ENCODE measurements around the gene ATE1.

The ATE1 gene

DNA sequence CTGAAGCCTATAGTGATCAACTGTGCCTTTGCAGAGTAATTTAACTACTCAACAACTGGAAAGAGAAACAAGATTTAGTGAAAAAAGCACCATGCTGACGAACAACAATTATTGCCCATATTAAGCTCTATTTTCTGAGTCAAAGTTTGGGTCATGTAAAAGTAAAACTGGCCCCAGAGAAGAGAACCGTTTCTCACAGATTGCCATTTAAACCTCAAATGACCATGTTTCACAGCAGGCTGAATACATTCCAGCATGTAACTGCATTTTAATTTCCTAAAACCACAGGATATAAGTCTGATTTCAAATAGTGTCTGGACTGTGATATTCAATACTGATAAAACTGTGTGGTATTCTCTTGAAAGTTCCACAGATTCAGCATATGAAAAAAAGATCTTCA is 140.7 kb downstream of the ATE1 start:
- H3K4me1 ChIP-seq (ENCODE audit: control insufficient read depth in 5 of 5, insufficient read depth in 5 of 5, low read length in 5 of 5) = no peaks in the 10 kb centered on the region
- no peak overlapping the region for H3K27ac ChIP-seq (ENCODE audit: low read depth, low read length)
- no peak overlapping the region for H3K9ac ChIP-seq (ENCODE audit: low read length in 5 of 5)

GRCh38 chr10:121783782-121784372 is 144.0 kb downstream of the ATE1 start:
- Histone ChIP-seq H3K27ac (ENCODE audit: low read depth, low read length) (no peak overlapping the region), H3K27me3 (ENCODE audit: control insufficient read depth in 5 of 5, insufficient read depth in 4 of 5, low read length in 5 of 5) (no peaks in the 10 kb centered on the region), H3K36me3 (ENCODE audit: control insufficient read depth in 5 of 5, insufficient read depth in 5 of 5, low read length in 5 of 5) (peaks cover 10 to 28% (median 20%) of the 10 kb centered on the region in 5 donors), H3K9me3 (ENCODE audit: control insufficient read depth in 5 of 5, low read length in 5 of 5) (no peaks in the 10 kb centered on the region), H3K4me3 (ENCODE audit: low read depth in 1 of 5, low read length in 5 of 5) (no peak overlapping the region), H3K9ac (ENCODE audit: low read length in 5 of 5) (no peak overlapping the region), H3K4me1 (ENCODE audit: control insufficient read depth in 5 of 5, insufficient read depth in 5 of 5, low read length in 5 of 5) (no peaks in the 10 kb centered on the region)

More for the DNA sequence above, 140.7 kb downstream of the ATE1 start:
- Histone ChIP-seq H3K4me3 (ENCODE audit: low read depth in 1 of 5, low read length in 5 of 5) (no peak overlapping the region), H3K27me3 (ENCODE audit: control insufficient read depth in 5 of 5, insufficient read depth in 4 of 5, low read length in 5 of 5) (no peaks in the 10 kb centered on the region), H3K9me3 (ENCODE audit: control insufficient read depth in 5 of 5, low read length in 5 of 5) (no peaks in the 10 kb centered on the region), H3K36me3 (ENCODE audit: control insufficient read depth in 5 of 5, insufficient read depth in 5 of 5, low read length in 5 of 5) (peaks cover 14 to 28% (median 21%) of the 10 kb centered on the region in 5 donors)

DNA sequence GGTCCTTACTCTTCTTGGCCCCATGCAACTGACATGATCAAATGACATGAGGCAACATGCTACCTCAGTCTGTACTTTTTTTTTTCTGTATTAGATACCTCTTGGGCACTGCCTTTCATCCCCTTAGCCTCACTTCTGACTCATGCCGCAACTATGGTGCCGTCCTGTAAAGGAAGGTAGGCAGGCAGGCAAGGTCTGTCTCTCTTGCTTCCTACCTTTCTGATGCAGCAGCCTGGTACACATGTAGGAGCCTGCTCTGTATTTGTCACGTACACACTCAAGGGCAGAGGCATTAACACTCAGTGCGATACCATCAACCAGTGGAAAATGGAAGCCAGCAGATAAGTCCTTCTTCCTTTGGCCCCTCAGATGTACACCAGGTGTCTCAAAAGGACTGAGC is 146.7 kb downstream of the ATE1 start:
- Histone ChIP-seq H3K4me3 (ENCODE audit: low read depth in 1 of 5, low read length in 5 of 5) (no peak overlapping the region), H3K9ac (ENCODE audit: low read length in 5 of 5) (no peak overlapping the region), H3K27me3 (ENCODE audit: control insufficient read depth in 5 of 5, insufficient read depth in 4 of 5, low read length in 5 of 5) (no peaks in the 10 kb centered on the region), H3K9me3 (ENCODE audit: control insufficient read depth in 5 of 5, low read length in 5 of 5) (no peaks in the 10 kb centered on the region), H3K4me1 (ENCODE audit: control insufficient read depth in 5 of 5, insufficient read depth in 5 of 5, low read length in 5 of 5) (no peaks in the 10 kb centered on the region), H3K27ac (ENCODE audit: low read depth, low read length) (no peak overlapping the region), H3K36me3 (ENCODE audit: control insufficient read depth in 5 of 5, insufficient read depth in 5 of 5, low read length in 5 of 5) (peaks cover 6 to 20% (median 13%) of the 10 kb centered on the region in 5 donors)

- H3K9me3 ChIP-seq (ENCODE audit: control insufficient read depth in 5 of 5, low read length in 5 of 5) = no peaks in the 10 kb centered on the region
- no peak overlapping the region for H3K4me3 ChIP-seq (ENCODE audit: low read depth in 1 of 5, low read length in 5 of 5)
- peaks cover 3 to 11% (median 6%) of the 10 kb centered on the region in 5 donors for H3K36me3 ChIP-seq (ENCODE audit: control insufficient read depth in 5 of 5, insufficient read depth in 5 of 5, low read length in 5 of 5)
- H3K27ac ChIP-seq (ENCODE audit: low read depth, low read length) = no peak overlapping the region
- H3K9ac ChIP-seq (ENCODE audit: low read length in 5 of 5) = no peak overlapping the region
- H3K4me1 ChIP-seq (ENCODE audit: control insufficient read depth in 5 of 5, insufficient read depth in 5 of 5, low read length in 5 of 5) = peaks cover 0 to 5% (median 0%) of the 10 kb centered on the region in 5 donors
- H3K27me3 ChIP-seq (ENCODE audit: control insufficient read depth in 5 of 5, insufficient read depth in 4 of 5, low read length in 5 of 5) = no peaks in the 10 kb centered on the region
Observed at GRCh38 chr10:121774813-121775212, 153.0 kb downstream of the ATE1 start.

DNA sequence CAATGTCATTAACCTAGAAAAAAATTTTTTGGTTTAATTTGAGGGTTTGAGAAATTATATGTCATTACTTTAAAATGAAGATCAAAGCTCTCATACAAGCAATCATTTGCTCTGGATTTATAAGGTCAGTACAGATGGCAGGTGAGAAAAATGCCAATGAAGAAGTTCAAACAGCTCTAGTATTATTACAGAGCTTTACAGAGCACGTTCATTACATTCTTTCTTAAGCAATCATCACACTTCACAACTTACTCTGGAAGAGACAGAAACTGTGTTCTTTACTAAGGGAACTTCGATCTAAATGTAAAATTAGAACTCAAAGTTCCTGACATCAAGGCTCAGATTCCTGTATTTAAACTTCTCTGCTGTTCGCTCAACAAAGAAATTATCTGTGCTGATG is 153.4 kb downstream of the ATE1 start:
- Histone ChIP-seq H3K9ac (ENCODE audit: low read length in 5 of 5) (no peak overlapping the region), H3K9me3 (ENCODE audit: control insufficient read depth in 5 of 5, low read length in 5 of 5) (no peaks in the 10 kb centered on the region), H3K27me3 (ENCODE audit: control insufficient read depth in 5 of 5, insufficient read depth in 4 of 5, low read length in 5 of 5) (no peaks in the 10 kb centered on the region), H3K27ac (ENCODE audit: low read depth, low read length) (no peak overlapping the region), H3K36me3 (ENCODE audit: control insufficient read depth in 5 of 5, insufficient read depth in 5 of 5, low read length in 5 of 5) (peaks cover 2 to 7% (median 5%) of the 10 kb centered on the region in 5 donors), H3K4me3 (ENCODE audit: low read depth in 1 of 5, low read length in 5 of 5) (no peak overlapping the region), H3K4me1 (ENCODE audit: control insufficient read depth in 5 of 5, insufficient read depth in 5 of 5, low read length in 5 of 5) (peaks cover 0 to 5% (median 0%) of the 10 kb centered on the region in 5 donors)

DNA sequence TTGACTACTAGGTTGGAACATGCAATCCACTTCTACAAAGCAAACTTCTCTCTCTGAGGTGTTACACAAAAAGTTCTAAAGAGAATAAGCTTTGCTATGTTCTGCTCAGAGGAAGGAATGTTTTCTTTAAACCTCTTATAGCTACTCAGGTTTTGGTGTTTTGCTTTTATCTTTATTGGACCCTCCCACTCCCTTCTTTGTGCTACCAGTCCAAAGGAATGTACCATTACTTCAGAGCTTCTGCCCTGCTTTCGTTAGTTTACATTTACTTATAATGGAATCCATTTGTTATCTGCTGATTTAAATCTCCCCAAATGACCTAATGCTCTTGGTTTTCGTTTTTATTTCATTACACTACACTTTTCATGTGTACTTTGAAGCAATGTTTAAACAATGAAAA is 154.9 kb downstream of the ATE1 start:
- Histone ChIP-seq H3K27me3 (ENCODE audit: control insufficient read depth in 5 of 5, insufficient read depth in 4 of 5, low read length in 5 of 5) (no peaks in the 10 kb centered on the region), H3K4me3 (ENCODE audit: low read depth in 1 of 5, low read length in 5 of 5) (no peak overlapping the region), H3K4me1 (ENCODE audit: control insufficient read depth in 5 of 5, insufficient read depth in 5 of 5, low read length in 5 of 5) (peaks cover 0 to 5% (median 0%) of the 10 kb centered on the region in 5 donors), H3K27ac (ENCODE audit: low read depth, low read length) (no peak overlapping the region), H3K9ac (ENCODE audit: low read length in 5 of 5) (no peak overlapping the region), H3K36me3 (ENCODE audit: control insufficient read depth in 5 of 5, insufficient read depth in 5 of 5, low read length in 5 of 5) (peaks cover 0 to 3% (median 0%) of the 10 kb centered on the region in 5 donors), H3K9me3 (ENCODE audit: control insufficient read depth in 5 of 5, low read length in 5 of 5) (peaks cover 0 to under 1% (median 0%) of the 10 kb centered on the region in 5 donors)

DNA sequence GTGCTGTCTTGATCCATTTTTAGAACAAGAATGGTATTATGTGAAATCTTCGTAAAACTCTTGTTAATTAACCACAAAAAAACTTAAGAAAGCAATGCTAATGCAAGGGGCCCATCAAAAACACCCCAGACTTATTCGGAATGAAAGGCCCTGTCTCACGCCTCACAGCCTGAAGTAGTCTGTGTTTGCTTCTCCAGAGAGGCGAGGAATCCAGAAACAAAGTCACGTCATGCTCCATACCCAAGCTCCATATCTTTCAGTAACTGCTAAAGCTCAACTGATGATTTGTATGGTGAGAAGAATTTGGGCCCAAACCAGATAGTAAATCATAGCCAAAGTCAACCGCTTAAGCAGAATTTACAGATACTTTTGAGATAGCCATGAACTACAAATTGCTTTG is 155.4 kb downstream of the ATE1 start:
- Histone ChIP-seq H3K9me3 (ENCODE audit: control insufficient read depth in 5 of 5, low read length in 5 of 5) (peaks cover 0 to 5% (median 0%) of the 10 kb centered on the region in 5 donors), H3K4me1 (ENCODE audit: control insufficient read depth in 5 of 5, insufficient read depth in 5 of 5, low read length in 5 of 5) (peaks cover 0 to 5% (median 0%) of the 10 kb centered on the region in 5 donors), H3K36me3 (ENCODE audit: control insufficient read depth in 5 of 5, insufficient read depth in 5 of 5, low read length in 5 of 5) (peaks cover 0 to 6% (median 0%) of the 10 kb centered on the region in 5 donors), H3K9ac (ENCODE audit: low read length in 5 of 5) (no peak overlapping the region), H3K27ac (ENCODE audit: low read depth, low read length) (no peak overlapping the region), H3K4me3 (ENCODE audit: low read depth in 1 of 5, low read length in 5 of 5) (no peak overlapping the region), H3K27me3 (ENCODE audit: control insufficient read depth in 5 of 5, insufficient read depth in 4 of 5, low read length in 5 of 5) (no peaks in the 10 kb centered on the region)

DNA sequence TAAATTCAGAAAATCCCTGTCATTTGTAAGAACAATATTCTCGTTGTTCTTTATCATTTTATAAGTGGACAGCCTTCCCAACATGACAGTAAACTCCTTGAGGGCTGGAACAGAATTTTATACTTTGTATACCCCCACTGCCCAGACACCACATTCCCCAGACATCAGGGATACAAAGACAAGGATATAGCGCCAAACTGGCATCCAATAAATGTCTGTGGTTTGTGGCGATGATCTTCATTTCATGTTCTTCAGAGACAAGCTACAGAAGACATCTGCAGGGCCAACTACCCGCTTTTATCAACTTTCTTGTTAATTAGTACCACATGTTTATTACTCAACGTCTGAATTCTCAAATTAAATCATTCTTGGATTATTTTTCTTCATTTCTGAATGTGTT is 155.9 kb downstream of the ATE1 start:
- Histone ChIP-seq H3K9ac (ENCODE audit: low read length in 5 of 5) (no peak overlapping the region), H3K4me3 (ENCODE audit: low read depth in 1 of 5, low read length in 5 of 5) (no peak overlapping the region), H3K27ac (ENCODE audit: low read depth, low read length) (no peak overlapping the region), H3K36me3 (ENCODE audit: control insufficient read depth in 5 of 5, insufficient read depth in 5 of 5, low read length in 5 of 5) (peaks cover 0 to 8% (median 0%) of the 10 kb centered on the region in 5 donors), H3K9me3 (ENCODE audit: control insufficient read depth in 5 of 5, low read length in 5 of 5) (peaks cover 0 to 8% (median 0%) of the 10 kb centered on the region in 5 donors), H3K4me1 (ENCODE audit: control insufficient read depth in 5 of 5, insufficient read depth in 5 of 5, low read length in 5 of 5) (peaks cover 0 to 5% (median 0%) of the 10 kb centered on the region in 5 donors), H3K27me3 (ENCODE audit: control insufficient read depth in 5 of 5, insufficient read depth in 4 of 5, low read length in 5 of 5) (no peaks in the 10 kb centered on the region)

- no peak overlapping the region for H3K27ac ChIP-seq (ENCODE audit: low read depth, low read length)
- peaks cover 2 to 18% (median 5%) of the 10 kb centered on the region in 5 donors for H3K36me3 ChIP-seq (ENCODE audit: control insufficient read depth in 5 of 5, insufficient read depth in 5 of 5, low read length in 5 of 5)
- H3K4me3 ChIP-seq (ENCODE audit: low read depth in 1 of 5, low read length in 5 of 5) = no peak overlapping the region
- peaks cover 0 to 8% (median 0%) of the 10 kb centered on the region in 5 donors for H3K9me3 ChIP-seq (ENCODE audit: control insufficient read depth in 5 of 5, low read length in 5 of 5)
- H3K9ac ChIP-seq (ENCODE audit: low read length in 5 of 5) = no peak overlapping the region
- no peaks in the 10 kb centered on the region for H3K27me3 ChIP-seq (ENCODE audit: control insufficient read depth in 5 of 5, insufficient read depth in 4 of 5, low read length in 5 of 5)
- no peaks in the 10 kb centered on the region for H3K4me1 ChIP-seq (ENCODE audit: control insufficient read depth in 5 of 5, insufficient read depth in 5 of 5, low read length in 5 of 5)
Observed at GRCh38 chr10:121766426-121766825, 161.4 kb downstream of the ATE1 start.

- Histone ChIP-seq H3K9ac (ENCODE audit: low read length in 5 of 5) (no peak overlapping the region), H3K27me3 (ENCODE audit: control insufficient read depth in 5 of 5, insufficient read depth in 4 of 5, low read length in 5 of 5) (no peaks in the 10 kb centered on the region), H3K27ac (ENCODE audit: low read depth, low read length) (no peak overlapping the region), H3K9me3 (ENCODE audit: control insufficient read depth in 5 of 5, low read length in 5 of 5) (peaks cover 0 to 8% (median 2%) of the 10 kb centered on the region in 5 donors), H3K36me3 (ENCODE audit: control insufficient read depth in 5 of 5, insufficient read depth in 5 of 5, low read length in 5 of 5) (peaks cover 2 to 22% (median 5%) of the 10 kb centered on the region in 5 donors), H3K4me3 (ENCODE audit: low read depth in 1 of 5, low read length in 5 of 5) (no peak overlapping the region), H3K4me1 (ENCODE audit: control insufficient read depth in 5 of 5, insufficient read depth in 5 of 5, low read length in 5 of 5) (no peaks in the 10 kb centered on the region)
Observed at GRCh38 chr10:121765204-121765603, 162.6 kb downstream of the ATE1 start.

All from subcutaneous abdominal adipose tissue (tissue), 5 donors.